DMS153 (cell line): ENCODE measurements around the gene PACSIN1.

Experiments used
- DNase-seq: peaks from one replicate; lab custom pipeline; 2025; lab: John Stamatoyannopoulos, UW

The PACSIN1 gene

DNA sequence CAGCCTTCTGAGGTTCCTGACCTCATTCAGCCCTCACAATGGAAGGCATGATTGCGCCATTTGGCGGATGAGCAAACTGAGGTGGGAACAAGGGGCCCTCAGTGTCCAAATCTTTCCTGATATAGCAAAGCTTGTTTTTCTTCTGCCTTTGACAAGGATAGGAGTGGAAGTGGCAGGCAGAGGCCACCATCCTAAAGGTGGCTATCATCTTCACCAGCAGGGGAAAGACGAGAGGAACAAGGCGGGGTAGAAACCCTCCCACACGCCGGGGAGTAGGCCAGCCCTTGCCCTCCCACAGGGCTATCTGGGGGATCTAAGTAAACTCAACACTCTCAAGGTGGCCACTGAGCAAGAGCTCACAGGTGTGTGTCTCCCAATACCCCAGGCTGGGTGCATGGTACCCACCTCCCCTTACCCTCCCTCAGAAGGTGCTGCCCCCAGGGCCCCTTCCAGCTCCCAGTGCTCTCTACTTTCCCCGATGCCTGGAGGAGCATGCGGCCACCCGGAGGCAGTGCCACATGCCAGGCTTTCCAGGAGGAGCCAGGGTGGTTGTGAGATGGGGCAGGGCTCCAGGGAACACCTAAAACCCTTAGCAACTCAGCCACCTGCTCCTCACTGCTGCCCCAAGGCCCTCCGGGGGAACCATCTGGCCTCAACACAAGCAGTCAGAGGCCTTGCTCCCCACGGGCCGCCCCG, 79.0 kb downstream of the PACSIN1 start:
- no peak for DNase-seq

DNA sequence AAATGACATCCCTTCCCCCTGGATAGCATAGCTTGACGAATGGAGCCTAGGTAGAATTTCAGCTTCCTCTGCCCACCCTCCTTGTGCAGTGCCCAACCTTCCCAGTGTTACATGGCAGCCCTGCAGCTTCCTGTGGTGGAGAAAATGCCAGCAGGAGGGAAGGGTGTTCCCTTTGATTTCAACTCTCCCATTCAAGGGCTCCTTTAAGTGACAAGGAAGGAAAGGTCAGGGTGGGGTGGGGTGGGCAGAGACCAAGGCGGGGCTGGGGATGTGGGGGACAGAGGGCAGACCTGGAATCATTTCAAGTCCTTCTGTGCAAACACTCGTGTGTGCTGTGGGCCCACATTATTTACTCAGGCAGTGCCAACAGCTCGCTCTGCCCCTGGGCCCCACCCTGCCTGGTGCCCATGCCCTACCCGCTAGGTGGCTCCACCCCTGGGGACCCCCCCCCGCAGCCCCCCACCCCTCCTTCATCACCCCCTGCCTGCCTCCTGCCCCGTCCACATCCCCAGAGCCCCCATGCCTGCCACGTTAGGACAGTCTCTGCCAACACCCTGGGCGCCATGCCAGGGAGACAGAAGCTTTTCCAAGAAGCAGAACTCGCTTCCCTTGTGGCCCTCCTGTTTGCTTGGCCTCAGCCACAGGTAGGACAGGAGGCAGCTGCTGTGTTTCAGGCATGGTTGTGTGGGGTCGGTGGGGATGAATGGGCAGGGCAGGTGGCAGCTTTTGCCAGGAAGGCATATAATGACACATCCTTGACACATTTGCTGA, 80.9 kb downstream of the PACSIN1 start:
- DNase-seq, result peak; percentile 64

DNA sequence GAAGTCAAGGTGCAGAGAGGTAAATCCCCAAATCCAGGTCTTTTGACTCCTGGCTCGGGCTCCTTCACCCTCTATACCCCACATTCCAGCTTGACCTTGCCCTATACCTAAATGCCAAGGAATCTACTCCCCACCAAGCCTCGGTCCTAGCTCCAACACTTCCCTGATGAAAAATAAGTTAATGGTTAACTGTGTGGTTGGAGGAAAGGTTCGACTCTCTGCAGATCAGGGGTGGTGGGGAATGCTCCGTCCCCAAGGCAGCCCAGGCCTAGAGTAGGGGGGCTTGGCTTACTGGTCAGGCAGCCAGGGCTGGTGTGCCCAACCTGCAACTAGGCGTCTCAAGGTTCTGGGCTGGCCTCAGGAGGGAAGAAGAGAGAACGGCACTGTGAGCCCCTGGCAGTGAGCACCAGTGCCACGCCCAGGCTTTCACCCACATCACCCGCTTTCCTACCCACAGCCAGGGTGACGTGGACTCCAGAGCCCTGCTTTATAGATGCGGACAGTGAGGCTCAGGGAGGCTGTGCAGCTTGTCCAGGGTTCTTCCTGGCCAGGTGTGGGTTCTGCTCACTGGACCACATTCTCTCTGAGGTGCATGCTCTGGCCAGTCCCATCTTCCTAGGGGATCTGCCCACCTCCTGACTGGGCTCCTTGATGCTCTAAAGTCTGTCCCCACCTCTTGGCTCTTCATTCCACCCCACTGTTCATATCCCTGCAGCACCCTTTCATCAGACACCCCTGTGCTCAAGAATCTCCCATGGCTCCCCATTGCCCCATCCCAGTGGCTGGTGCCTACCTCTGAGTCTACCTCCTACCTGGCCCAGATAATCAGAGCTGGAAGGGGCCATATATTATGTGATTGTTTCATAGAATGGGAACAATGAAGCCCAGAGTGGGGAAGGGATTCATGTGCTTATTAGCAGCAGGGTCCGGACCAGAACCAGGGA, 82.1 kb downstream of the PACSIN1 start:
- no peak for DNase-seq

- no peak for DNase-seq
These were observed 83.3 kb downstream of the PACSIN1 start for GRCh38 chr6:34549026-34549803.

- no peak for DNase-seq
These were observed 83.9 kb downstream of the PACSIN1 start for GRCh38 chr6:34549804-34550202.

DNA sequence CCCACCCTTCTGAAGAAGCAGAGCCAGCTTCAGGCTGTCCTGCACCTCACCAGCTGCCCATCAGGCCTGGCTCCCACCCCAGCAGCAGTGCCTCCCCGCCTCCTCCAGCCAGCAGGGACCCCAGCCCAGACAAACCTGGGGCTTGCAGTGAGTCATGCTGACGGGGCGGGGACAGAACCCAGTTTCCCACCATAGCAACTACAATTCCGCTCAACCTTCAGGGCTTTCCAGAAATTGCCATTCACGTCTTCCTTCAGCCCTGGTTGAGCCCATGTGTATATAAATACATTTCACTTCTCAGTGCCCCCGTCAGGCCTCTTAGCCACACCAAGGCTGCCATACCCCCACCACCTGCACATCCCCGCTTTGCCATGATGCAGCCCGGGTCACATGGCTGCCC, 85.8 kb downstream of the PACSIN1 start:
- DNase-seq, result no peak

GRCh38 chr6:34552620-34553019, 86.7 kb downstream of the PACSIN1 start:
- DNase-seq, result no peak

GRCh38 chr6:34553146-34553545, 87.3 kb downstream of the PACSIN1 start:
- no peak for DNase-seq

- no peak for DNase-seq
These were observed 87.9 kb downstream of the PACSIN1 start for GRCh38 chr6:34553750-34554149.

DNA sequence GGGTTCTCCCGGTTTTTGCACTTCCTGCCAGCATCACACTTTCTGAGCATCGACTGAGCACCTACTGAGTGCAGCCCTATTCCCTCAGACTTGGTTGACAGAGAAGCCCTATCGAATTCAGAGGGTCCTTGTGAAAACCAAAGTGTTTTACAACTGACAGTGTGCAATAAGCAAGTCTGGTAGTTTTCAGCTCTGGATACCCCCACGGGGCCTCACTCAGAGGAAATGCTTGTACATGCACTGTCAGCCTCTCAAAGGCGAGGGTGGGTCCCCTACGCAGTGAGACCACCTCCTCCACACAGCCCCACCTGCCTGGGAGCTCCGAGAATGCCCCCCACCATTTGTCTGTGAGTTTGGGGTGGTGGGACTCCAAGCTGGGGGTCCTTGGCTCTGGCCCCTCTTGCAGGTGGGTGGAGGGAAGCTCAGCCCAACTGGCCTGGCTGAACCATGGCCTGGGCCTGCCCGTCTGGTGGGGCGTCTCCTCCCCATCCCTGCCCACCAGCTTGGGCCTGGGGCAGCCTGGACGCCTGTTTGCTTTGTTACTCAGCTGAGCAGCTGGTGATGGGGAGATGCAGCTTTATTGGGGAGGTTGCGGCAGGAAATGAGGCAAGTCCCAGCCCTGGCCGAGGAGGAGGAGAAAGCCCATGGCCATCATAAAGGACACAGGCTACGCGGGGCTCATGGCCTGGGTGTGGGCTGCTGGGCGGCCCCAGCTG, 88.6 kb downstream of the PACSIN1 start:
- DNase-seq, result no peak

GRCh38 chr6:34555007-34555322, 89.1 kb downstream of the PACSIN1 start:
- DNase-seq, result no peak

DNA sequence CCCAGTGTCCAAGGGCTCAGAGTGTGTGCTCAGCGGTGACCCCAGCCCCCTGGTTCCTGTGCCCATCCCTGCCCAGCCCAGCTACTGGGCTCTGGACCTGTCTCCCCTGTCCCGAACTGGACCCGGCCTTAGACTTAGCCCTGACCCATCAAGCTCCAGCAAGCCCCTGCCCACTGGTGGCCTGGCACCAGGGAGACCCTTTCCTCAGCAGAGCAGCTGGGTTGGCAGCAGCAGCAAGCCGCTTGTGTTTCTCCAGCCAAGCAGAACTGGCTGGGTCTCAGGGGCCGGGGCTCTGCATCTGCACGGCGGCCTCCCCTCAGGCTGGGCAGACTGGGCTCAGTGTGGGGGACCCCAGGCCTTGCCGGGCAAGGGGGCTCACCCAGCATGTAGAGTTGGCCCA, 89.5 kb downstream of the PACSIN1 start:
- no peak for DNase-seq

DNA sequence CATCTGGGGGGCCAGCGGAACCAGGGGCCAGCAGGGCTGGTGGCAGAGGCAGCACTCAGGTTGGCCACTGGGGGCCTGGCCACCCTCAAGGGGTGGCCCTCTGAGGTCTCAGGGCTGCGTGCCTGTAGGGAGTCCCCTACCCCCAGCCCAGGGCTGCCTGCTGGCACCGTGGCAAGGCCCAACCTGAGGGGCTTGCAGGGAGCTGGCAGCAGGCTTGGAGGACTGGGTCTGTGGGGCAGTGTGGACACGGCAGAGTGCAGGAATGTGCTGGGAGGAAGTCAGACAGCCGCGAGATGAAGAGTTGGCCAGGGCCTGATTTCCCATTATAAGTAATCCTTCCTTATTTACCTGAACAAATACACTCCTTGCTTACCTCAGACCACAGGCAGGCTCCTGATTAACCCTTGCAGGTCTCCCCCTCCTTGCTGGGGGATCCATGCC, 90.2 kb downstream of the PACSIN1 start, which contains the start of gene SPDEF:
SPDEF (minus strand) TSS at position 299 of the 441 bp plus-strand sequence. CDS start 11,874 bp downstream, outside the sequence.
- no peak for DNase-seq

- no peak for DNase-seq
These were observed 90.6 kb downstream of the PACSIN1 start for GRCh38 chr6:34556493-34556892.

- no peak for DNase-seq
These were observed 91.4 kb downstream of the PACSIN1 start for GRCh38 chr6:34557228-34557627.

- no peak for DNase-seq
These were observed 92.4 kb downstream of the PACSIN1 start for GRCh38 chr6:34558172-34558714.

DNA sequence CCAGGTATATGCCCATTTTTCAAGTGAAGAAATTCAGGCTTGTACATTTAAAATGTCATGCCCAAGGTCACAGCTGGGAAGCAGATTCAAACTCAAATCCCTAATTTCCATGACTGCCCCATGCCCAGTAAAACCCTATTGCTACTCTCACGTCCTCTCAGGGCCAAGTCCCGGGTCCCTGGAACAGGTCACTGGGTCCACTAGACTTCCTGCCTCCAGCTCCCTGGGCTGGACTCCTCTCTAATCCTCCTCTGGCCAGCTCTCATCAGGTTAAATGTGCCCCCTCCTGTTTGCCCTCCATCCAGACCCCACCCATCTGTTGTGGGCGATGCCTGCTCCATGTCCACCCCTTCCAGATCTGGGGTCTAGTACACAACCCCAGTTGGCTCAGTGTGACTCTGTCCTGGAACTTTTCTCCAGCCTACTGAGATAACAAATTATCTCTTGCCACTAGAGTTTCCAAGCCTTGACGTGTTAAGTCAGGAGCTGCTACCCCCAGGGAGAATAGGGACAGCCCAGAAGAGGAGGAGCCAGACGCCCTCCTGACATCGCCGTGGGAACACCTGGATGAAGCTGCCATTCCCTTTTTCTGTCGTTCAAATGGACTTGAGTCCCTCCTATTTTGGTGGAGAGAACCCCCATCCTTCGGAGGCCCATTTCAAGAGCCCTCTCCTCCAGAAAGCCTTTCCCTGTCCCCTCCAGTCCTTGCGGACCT, 93.9 kb downstream of the PACSIN1 start:
- DNase-seq, result no peak

- DNase-seq, result peak; percentile 34
These were observed 94.7 kb downstream of the PACSIN1 start for GRCh38 chr6:34560366-34561226.

GRCh38 chr6:34561227-34561530, 95.3 kb downstream of the PACSIN1 start:
- DNase-seq, result no peak
